Superior temporal gyrus (tissue), 1 donor: ENCODE measurements around the gene ZNF41.
"Not testable (repeated sequence)": the region's sequence is repeated elsewhere in the genome, so short reads cannot be mapped to it uniquely, and the experiment has no call there.

Source experiments
- DNase-seq: peaks from one replicate; pipeline ENCODE4 v3.0.0-alpha.2; 2016; ENCODE audit errors: extremely low spot score

The ZNF41 gene

GRCh38 chrX:47482512-47483305 is at the start of gene ZNF41:
Gene ZNF41 (minus strand): TSS chrX:47483222. CDS start chrX:47467481, 15,741 bp downstream.
- DNase-seq = peak; percentile 77

GRCh38 chrX:47530049-47530448 is 47.0 kb upstream of the ZNF41 start:
- no peak for DNase-seq

DNA sequence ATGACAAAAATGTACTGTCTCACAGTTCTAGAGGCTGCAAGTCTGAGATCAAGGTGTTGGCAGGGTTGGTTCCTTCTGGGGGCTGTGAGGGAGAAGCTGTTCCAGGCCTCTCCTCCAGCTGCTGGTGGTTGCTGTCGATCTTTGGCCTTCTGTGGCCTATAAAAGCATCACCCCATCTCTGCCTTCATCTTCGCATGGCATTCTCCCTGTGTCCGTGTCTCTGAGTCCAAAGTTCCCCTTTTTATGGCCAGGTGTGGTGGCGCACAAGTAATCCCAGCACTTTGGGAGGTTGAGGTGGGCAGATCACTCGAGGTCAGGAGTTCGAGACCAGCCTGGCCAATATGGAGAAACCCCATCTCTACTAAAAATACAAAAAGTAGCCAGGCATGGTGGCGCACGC is 46.5 kb upstream of the ZNF41 start:
- DNase-seq = no peak

DNA sequence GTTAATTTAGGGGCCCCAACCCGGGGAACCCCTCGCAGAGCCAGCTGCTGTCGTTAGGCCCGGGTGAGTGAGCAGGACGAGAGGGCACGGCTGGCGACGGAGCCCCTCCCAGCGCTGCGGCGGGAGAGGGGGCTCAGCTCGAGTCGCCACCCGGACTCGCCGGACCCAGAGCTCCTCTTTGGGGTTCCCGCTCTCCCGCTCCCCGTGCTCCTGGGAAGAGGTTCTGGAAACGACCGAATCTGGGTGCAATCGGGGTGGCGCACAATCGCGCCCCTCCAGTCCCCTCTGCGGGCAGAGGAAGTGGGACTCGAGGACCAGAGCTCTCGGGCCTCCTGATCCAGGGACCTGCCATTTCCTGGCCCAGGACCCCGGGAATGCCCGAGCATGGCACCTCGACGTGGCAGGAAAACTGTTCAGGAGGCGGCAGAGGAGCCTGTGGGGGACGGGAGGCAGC is 40.7 kb upstream of the ZNF41 start:
- no peak for DNase-seq

DNA sequence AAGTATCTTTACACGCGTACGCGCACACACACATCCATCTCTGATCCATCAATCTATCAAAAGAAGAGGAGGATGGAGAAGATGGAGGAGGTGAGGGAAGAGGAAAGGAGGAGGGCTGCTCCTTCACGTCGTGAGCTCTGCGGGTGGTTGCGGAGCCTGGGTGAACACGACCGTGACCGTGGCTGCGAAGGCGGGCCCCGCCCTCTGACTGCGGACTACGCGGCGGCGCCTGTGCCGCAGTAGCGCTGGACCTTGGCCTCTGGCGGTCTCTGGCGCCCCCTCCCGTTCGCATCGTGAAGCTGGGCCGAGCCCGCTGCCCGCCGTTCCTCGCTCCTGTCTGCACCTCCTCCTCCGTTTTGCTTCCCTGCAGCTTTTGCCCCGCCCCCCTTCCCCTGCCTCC is 40.3 kb upstream of the ZNF41 start:
- peak; percentile 72 for DNase-seq

DNA sequence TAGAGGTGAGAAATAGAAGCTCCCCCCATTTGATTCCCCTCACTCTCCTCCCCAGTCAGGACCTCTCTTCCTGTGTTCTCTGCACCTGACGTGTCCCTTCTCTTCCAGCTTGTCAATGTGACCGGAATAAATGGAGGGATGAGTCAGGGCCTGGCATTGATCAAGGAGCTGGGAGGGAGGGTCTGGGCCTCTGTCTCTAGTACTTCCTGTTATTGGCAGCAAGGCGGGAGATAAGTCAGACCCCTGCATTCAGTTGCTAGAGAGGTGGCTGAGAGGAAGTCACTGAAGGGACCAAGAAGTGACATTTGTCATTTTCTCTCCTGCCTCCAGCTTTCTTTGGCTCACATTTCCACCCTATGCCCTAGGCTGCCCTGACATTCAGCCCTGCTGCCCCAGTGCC is 35.1 kb upstream of the ZNF41 start:
- no peak for DNase-seq

DNA sequence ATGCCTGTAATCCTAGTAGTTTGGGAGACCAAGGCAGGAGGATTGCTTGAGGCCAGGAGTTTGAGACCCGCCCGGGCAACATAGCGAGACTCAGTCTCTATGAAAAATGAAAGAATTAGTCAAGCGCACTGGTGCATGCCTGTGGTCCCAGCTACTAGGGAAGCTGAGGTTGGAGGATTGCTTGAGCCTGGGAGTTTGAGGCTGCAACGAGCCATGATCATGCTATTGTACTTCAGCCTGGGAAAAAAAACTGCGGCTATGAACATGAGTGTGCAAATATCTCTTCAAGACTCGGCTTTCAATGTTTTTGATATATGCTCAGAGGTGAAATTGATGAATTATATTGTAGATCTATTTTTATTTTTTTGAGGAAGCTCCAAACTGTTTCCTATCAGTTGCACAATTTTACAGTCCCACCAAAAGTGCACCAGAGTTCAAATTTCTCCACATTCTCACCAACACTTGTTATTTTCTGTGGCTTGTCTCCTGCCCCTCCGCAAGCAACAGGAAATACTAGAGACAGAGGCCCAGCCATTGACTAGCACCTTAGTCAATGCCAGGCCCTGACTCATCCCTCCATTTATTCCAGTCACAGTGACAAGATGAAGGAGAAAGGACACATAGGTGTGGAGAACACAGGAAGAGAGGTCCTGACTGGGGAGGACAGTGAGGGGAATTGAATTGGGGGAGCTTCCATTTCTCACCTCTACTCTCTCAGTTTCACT is 33.1 kb upstream of the ZNF41 start:
- DNase-seq = no peak

- no peak for DNase-seq
Observed at GRCh38 chrX:47514533-47515235, 31.7 kb upstream of the ZNF41 start.

DNA sequence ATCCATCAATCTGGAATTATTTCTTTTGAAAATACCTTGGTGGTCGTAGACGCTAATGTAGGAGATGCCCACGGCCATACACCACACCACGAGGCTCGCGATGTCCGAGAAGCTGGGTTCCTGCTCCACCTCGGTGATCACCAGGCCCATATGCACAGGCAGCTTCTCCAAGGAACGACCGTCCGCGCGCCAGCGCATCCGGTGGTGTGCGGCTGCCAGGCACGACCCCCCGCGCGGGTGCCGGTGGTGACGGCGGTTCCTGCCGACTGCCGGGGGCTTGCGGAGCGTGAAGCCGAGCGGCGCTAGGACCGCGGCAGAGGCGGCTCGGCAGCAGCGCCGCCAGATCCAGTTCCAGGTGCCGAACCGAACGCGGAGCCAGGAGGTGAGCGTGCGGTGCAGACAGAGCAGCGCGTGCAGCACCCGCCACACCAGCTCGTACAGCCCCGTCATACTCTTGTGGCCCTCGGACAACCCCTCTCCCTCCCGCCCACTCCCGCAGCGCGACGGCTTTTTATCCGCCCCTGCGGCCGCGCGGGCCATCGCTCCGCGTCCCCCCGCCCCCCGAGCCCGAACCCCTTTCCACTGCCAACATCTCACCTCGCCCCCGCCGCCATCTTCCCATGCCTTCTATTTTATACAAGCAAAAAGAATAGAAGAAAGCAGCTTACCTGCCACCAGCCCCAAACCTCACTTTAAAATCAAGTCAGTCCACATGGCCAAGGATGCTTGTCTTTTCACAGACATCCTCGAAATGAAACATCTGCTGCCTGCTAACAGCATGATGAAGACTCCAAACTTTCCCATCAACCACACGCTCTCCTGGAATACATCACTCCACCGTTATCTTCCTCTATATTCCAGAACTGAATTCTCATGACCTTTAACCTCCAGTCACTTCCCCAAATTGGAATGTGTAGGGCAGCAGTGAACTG is 30.3 kb upstream of the ZNF41 start:
- not testable (repeated sequence) for DNase-seq

DNA sequence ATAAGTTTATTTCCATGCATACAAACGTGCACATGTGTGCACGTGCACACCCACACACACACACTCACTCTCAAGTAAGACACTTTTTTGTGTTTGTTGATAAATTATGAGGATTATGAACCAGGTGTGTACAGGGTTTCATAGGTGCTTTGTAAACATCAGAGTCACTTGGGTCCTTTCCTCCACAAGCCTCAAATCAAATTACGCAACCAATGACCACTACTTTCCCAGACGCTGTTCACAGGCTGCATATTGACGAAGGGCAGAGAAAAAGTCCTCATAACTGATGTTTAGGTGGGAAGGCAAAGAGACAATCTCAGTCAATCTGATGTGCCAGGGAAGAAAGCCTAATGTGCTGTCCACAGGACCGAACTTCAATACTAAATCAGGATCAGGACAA is 29.4 kb upstream of the ZNF41 start:
- DNase-seq = not testable (repeated sequence)

- DNase-seq = no peak
Observed at GRCh38 chrX:47507153-47507867, 24.3 kb upstream of the ZNF41 start.

DNA sequence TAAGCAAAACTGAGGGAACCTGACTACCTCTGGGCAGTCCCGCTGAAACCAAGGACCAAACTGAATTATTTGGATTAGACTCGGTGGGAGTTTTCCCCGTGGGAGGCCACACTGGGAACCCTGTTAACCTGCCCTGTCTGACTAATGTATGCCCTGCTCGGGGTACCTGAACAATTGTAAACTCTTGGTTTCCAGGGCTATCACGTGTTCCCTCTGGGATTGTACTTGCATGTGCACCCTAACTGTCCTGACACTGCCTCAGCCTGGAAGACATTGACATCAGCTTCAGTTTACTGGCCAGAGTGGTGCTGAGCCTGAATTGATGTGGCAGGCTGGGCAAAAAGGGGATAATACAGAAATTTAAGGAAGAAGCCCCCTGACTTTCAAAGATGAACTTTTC is 20.1 kb upstream of the ZNF41 start:
- DNase-seq = no peak

DNA sequence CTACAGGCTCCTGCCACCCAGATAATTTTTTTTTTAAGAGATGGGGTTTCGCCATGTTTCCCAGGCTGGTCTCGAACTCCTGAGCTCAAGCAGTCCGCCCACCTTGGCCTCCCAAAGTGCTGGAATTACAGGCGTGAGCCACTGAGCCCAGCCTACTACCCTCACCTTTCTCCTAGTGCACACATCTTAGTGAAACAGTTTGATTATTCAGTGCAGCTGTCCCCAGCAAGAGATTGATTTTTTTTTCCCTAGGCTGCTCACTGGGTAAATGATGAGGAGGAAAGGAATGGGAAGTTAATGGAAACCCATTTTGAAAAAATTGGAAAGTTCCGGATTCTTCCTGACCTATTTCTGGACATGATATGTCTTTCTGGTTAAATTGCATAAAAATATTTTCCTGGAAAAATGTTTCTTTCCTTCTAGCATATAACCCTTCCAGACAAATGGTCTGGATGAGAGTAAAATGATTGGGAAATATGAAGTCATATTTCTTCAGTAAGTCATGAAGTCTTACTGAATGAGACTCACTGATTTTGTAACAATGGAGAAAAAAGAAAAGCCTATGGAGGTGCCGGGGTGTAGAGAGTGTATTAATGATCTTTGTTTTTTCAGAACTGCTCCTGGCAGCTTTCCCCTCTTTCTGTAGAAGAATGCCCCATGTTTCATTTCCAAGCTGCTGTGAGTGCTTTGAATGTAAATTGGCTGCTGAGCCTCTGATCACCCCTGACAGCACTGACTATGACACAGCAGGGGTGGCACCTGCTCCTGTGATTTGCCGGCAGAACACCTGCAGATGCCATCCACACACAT is 19.5 kb upstream of the ZNF41 start:
- peak; percentile 48 for DNase-seq

DNA sequence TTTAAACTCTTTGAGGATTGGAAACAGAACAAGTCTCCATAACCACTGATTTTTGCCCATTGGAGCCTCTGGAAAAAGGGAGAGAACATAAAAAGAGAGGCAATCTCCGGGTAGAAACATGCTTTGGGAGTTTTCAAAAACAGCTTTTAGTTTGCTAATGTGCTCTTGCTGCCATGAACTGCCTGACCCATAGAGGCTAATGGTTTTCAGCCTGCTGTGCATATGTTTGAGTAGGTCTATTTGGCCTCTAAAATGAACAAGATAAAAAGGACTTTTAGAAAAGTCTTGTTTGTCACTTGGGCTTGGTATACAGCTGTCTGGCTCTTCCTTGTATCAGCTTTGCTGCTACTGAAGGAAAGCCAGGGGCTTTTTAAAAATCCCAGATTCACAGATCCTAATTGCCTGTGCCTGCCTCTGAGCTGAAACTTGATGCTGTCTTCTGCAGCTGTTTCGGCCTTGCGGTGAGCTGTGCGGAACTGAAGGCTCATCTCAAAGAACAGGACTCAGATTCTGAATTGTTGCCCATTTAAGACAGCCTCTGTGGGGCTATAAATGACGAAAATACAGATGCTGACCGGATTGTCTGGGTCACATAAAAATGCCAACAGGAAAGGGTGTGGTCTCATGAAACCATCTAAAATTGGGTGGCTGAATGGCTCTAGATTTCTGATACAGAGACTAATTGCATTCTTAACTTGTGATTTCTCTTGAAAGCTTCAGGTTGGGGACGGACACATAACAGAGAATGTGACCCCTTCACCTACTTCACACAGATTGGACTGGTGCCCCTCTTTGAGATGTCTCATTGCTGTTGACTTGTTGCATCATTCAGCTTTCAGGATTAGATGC is 18.4 kb upstream of the ZNF41 start:
- DNase-seq = no peak

GRCh38 chrX:47500554-47500953 is 17.5 kb upstream of the ZNF41 start:
- no peak for DNase-seq

DNA sequence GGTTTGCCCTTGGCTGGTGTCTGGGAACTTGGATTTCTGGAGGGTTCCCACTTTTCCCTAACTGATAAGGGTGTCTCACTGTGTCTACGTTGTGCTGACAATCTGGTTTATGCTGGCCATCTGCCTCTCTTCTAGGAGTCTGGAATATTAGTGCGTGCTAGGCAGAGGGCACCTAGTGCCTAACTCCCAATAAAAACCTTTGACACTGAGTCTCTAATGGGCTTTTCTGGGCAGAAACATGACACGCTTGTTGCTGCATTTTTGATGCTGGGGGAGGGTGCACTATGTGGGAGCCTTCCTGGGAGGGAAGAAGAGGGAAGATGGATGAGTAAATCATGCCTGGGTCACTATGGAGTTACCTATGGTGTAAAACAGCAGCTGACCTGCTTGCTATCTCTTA is 16.3 kb upstream of the ZNF41 start:
- DNase-seq = no peak

GRCh38 chrX:47498411-47498810 is 15.4 kb upstream of the ZNF41 start:
- no peak for DNase-seq

DNA sequence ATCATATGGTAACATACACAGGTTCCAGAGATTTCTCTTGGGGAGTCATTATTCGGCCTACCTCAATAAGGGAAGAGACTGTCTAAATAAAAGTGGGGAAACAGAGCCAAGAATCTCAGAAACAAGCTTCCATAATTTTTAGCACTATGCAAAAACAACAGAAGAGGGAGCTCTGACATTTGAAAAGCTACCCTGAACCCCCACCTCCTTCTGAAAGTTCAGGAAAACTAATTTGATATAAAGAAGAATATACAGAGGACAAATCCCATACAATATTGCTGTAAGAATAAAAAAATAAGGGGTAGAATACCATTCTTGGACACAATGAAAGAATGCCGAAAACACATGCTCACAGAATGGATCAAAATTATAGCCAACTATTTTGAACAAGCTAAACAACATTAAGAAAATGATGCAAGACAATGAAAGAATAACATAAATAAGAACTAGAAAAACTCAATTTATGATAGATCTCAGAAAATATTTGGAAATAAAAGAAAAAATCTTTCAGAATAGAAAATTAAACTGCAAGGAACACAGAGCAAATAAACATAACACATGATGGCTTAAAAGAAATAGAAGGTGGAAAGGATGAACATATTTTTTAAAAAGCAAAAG is 14.4 kb upstream of the ZNF41 start:
- DNase-seq = no peak
